Stimulated activated CD4-positive, alpha-beta T cell treated with anti-CD3 and anti-CD28 coated beads, Interleukin-15, amount 100 ng/mL, for 48 hours (primary cell): ENCODE measurements around the gene CCR9.
A peak's percentile ranks its signal among the peaks of the same experiment; 100 is the strongest.

Experiments used
- DNase-seq, 2 donors: peaks; one replicate each; pipeline ENCODE4 v3.0.0-alpha.2; 2020; ENCODE audit warnings: low read depth in 2 of 2

CCR9 gene

DNA sequence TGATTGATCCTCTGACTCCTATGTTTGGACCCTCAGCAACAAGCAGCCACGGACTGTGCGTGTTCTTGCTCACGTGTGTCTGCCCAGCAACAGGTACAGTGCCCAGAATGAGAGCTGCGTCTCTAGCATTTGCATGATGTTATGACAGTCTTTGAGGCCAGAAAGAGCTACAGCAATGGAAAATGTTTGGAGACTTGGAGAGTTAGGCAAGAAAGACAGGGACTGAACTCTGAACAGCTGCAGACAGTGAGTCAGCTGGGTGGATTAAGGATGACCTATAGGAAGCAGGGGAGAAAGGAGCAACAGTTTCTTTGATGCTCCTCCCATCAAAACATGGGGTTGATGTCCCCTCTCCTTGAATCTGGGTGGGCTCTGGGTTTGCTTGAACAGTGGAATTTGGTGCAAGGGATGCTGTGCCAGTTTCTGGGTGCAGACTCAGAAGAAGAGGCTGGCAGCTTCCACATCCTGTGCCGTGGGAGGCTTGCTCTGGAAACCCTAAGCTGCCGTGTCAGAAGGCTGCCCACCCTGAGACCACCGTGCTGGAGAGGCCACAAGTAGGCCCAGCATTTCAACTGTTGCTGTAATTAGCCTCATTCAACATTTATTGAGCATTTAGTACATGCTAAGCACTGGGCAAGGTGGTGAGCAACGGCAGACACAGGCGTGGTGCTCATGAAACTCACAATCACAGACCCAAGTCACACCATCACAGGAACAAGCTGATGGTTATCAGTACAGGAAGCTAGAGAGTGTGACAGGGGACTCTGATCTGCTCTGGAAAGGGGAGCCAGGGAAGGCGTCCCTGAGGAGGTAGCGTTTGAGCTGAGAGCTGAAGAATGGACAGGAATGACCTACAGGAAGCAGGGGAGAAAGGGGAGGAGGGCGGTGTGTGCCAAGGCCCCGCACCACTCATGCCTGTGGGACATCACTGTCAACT, 21.7 kb downstream of the CCR9 start:
- no peak for DNase-seq

DNA sequence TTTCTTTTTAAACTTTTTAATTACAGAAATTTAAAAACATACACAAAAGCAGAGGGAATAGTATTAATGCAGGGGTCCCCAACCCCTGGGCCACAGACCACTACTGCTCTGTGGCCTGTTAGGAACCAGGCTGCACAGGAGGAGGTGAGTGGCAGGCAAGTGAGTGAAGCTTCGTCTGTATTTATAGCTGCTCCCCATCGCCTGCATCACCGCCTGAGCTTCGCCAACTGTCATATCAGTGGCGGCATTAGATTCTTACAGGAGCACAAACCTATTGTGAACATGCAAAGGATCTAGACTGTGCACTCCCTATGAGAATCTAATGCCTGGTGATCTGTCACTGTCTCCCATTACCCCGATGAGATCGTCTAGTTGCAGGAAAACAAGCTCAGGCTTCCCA, 22.4 kb downstream of the CCR9 start:
- DNase-seq, result no peak

DNA sequence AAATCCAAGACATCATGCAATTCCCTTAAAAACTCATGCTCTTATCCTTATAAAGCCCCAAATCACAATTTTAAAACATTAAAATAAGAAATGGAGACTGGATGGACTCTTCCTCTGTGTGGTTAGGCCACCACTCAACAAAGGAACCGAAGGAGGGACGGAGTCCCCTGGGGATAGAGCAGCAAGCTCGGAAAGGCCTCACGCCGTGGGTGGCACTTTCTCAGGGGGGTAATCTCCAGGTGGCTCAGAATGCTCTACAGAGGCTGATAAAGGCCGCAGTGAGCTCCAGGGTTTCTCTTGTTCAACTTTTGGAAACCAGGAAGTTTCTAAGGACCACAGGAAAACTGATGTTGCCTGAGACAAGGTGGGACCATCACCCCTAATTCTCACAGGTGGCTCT, 23.2 kb downstream of the CCR9 start:
- DNase-seq, result no peak

DNA sequence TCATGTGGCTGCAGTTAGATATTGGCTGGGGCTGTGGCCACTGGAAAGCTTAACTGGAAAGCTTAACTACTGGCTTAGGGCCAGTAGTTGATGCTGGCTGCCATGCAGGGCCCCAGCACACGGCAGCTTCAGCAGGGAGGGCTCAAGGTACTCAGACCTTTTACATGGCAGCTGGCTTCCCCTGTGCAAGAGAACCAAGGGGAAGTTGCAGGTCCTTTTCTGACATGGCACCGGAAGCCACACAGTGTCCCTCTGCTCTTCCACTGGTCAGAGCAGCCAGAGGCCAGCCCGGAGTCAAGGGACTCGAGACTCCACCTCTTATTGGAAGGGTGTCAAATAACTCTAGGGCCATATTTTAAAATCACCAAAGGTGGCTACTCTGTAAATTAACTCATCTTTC, 24.5 kb downstream of the CCR9 start:
- no peak for DNase-seq

DNA sequence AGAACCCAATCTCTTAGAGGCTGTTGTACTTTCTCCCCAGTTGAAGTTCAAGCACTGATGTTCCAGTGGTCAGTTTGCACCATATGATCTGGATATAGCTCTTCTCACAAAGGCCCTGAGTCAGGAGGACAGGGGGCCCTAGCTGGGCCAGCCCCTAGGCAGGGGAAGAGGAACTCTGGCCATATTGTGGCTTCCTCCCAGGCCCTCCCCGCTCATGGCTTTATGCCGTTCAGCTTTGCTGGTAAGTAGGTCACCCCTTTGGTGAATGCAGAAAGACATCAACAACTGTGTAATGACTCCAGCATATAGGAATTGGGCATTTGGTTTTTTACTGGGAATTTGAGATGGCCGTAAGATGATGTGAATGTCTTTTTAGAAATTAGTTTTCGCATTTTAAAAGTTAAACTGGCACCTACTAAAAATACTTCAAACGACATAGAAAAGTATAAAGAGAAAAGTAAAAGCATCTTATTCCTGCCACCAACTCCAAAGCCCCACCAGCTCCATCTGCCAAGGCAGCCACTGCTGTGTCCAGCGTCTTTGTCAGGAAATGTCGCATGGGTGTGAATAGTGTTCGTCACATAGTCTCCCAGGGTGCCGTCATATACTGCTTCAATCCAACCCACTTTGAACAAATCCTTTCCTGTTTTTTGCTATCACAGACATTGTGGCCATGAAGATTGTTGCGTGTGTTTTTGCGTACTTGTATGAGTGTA, 25.3 kb downstream of the CCR9 start:
- no peak for DNase-seq

DNA sequence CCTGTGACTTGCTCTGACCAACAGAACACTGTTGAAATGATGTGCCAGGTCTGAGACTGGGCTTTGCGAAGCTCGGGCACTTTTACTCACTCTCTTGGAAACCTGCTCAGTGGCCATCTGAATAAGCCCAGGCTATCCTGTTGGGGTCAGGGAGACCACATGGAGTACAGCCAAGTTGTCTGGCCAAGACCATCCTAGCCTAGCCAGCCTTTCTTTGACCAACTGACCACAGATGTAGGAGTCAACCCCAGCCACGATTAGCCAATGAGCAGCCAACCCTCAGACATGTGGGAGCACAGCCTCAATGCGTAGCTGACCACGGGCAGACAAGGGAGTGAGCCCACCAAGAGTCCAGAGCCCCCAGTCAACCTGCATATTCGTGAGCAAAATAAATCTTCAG, 26.1 kb downstream of the CCR9 start:
- DNase-seq, result no peak

DNA sequence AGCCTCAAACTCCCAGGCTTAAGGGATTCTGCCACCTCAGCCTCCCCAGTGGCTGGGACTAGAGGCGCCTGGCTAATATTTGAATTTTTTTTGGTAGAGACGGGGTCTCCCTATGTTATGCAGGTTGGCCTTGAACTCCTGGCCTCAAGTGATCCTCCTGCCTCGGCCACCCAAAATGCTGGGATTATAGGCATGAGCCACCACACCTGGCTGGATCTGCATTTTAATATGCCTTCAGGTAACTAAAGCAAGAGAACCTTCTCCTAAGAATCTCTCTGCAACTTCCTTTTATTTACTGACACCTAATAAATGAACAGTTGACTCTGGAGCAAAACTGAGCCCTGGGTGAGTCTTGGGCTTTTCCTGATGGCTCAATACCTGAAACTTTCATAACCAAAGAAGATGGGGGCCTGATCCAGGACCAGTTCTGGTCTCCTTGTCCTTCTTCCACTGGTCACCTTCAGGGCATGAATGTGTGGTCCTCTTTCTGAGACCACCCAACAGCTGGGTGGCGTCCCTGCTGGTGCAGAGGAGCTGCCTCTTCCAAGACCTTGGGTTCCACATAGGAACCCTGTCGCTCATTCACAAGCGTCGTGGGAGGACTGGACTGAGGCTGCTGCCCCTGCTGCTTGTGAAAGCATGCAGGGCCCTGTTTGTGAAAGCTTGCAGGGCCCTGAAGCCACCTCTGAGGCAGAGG, 28.2 kb downstream of the CCR9 start:
- no peak for DNase-seq

DNA sequence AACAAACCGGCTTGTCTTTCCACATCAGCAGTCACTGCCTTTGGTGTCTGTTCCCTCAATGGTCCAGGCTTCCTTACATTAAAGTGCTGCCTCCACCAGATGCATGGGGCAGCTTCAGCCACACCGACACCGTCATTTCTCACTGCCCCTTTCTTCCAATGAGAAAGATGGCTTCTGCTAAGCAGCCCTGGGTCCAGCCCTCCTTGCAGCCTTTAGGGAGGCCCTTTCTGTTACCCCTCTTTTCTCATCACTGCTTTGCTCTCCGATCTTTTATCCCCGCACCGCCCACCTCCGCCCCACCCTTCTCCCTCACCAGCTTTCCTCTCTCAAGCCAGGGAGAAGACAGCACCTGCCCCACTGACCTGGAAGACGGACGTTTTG, 28.7 kb downstream of the CCR9 start:
- DNase-seq, result no peak

DNA sequence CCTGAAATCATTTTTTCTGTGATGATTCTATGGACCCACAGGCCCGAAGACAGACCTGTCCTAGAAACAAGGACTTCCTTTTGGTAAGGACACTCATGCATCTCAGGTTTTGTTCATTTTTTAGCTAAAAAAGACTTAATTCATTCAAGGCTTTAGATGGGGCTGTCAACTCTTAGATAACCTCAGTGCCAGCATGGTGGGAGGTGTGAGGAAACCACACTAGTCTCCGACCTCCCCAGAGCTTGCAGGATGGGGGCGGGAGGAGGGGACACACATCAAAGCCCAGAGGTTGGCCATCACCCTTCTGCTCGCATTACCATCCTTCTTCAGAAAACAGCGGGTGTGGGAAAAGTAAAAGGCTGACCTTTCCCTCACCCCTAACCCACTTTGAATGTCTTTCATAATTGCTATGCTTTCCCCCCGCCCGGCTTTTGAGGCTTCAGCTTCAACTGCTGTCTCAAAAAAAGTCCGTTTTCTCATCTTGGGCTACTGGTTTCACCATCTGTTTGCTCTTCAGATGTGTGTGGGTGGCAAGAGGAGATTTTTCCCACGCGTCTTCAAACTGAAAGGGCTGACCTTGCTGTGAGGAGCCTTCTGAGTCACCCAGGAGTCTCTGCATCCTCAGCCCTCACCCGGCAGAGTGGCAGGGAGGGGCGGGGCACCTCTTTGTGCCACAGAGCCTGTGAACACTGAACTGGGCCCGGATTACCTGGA, 29.3 kb downstream of the CCR9 start:
- DNase-seq, result peak; percentile 70 to 75

DNA sequence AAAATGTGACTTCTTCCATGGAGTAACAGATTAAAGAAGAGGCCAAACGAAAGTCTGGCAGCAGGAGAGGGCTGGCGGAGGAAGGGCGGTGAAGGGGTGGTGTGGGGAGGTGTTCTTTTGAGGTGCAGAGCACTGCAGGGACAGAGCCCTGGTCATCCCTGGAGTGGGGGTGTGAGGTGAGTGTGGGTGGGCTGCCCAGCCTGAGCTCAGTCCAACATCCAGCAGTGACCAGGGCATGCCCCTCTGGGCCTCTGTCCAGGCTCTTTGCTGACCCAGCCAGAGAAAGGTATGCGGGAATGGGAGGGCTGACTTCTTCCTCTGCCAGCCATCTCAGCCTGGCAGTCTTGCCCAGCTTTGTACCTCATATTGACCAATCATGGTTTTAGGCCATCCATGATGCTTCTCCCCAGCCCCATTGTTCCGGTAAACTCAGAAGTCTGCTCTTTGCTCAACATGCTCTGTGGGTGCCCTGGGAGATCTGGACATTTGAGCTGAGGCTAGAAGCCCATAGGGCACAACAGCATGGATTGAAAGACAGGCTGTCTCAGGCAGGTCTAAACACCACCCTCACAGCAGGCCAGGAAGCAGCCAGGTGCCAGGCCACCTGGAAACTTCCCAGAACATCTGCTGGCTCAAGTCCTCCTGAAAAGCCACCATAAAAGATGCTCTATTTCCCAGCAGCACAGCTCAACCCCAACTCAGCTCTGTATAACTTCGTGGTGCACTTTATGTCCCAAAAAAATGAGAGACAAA, 31.0 kb downstream of the CCR9 start:
- no peak for DNase-seq

DNA sequence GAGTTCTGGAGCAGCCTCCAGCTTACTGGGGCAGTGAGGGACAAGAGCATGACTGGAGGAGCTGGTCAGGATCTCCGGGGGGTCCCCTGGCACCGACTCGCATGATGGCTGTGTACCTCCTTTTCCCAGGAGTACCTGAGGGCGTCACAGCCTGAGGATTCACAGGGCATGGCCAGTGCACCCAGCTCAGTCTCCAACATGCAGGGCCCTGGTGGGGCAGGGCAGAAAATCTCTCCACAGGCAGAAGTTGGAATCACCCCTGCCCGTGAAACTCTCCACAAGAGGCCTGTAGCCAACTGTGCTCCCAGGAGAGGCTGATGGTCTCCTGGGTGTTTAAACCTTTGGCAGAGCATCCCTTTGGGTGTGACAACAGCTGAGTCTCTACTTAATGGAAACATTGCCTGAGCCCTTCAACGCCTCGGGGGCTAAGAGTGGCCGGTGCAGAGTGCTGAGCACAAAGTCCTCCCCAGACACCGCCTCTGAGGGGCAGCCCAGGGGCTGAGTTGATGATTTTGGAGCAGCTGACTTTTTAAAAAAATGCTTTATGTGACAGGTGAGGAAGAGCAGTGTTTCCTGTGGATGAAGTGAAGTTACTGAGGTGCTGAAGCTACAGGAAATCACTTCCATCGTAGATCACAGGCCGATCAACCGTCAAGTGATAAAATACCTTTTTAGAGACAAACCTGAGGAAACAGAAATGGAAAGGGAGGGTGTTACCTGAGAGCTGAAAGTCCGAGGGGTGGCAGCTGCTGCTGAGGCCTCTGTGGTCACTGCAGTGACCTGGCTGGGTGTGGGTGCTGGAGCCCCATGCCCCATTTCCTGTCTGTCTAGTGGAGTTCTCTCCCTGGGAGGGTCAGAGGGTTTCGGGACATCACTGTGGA, 35.1 kb downstream of the CCR9 start:
- no peak for DNase-seq

DNA sequence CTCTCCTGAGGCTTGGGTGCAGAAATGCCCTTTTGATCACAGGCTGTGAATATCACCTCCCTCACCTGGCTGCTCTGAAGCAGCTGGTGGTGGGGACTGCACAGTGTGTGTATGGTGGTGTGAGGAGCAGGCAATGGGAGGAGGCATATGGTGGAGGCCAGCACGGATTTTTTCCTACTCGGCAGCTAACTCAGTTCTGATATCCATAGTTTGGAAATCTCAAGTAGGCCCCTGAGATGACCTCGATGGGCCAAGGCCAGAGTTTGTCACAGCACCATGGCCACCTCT, 35.6 kb downstream of the CCR9 start:
- DNase-seq, result no peak

DNA sequence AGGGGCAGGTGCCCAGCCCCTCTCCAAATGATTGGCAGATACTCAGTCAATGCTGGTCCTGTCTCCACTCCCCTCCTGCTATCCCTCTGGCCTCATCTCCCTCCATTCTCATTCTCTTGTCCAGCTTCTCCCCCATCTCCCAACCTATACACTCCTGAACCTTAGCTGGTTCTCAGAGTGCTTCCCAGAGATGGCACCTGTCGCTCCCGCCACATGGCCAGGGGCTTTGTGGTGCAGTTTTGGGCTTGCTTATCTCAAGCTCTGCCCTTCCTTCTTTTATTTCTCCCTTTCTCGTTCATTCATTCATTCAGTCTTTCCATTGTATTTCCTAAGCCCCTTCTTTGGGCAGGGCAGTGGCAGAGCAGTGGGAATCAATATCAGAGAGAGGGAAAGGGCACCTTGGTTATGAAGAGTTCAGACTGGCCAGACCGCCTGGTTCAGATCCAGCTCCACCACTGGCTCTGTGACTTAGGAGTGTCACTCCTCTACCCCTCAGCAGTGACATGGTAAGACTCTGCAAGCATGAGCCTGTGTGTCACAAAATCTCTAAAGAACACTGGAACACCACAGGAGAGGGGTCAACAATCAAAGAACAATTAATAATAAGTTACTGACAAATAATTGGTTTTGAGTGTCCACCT, 36.7 kb downstream of the CCR9 start:
- no peak for DNase-seq

DNA sequence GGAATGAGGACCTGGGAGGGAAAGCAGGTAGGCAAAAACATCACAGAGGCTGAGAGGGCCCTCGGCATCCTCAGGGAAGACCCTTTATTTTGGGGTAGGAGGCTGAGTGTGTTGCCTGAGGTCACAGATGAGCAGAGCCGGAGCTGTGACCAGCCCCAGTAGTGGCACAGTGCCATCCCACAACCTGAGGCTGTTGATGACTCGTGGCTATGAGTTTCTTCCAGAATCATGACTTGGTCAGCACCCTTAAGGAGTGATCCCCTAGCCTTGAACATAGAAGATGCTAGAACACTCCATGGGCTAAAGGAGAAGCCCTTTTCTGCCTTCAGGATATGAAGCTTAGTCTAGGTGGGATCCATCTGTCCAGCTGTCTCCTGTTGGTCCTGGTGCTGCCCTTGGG, 37.4 kb downstream of the CCR9 start:
- no peak for DNase-seq

DNA sequence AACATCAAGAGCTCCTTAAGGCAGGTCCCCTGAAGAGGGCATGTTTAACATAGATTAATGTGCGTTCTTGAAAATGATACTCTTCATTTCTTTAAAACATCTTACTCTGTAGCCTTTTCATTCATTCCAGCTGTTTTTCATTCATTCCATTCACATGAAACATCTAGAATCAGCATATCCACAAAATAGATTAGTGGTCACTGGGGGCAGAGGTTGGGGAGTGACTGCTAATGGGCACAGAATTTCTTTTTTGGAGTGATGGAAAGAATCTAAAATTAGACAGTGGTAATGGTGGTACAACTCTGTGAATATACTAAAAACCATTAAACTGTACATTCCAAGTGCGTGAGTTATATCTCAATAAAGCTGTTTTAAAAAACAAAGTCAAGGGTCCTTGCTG, 41.5 kb downstream of the CCR9 start:
- no peak for DNase-seq

DNA sequence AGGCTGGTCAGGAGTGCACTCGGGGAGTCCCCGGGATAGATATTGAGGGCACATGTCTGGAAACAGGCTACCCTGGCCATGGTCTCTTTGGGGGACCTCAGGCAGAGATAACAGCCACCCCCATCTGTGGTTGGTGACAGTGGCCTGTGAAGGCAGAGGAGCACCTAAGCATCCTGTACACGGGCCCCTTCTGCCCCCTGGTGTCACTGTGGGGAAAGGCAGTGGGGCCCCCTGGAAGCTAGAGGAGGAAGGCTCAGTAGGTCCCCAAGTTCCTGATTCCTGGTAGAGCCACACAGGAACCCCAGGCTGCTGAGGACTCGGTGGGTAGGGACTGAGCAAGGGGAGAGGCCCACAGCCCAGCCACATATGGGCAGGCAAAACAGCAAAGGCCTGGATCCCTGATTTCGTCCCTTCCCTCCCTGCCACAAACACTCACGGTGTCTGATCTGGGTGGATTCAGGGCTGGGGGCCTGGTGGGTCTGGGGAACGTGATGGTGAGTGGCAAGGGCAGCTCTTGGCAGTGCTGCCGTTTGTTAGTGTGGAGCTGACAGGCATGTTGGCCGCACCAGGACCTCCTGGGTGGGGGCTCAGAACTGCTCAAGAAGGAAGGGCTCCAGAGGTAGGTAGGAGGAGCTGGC, 42.8 kb downstream of the CCR9 start:
- peak in 1 of 2 donors; percentile 53 for DNase-seq

DNA sequence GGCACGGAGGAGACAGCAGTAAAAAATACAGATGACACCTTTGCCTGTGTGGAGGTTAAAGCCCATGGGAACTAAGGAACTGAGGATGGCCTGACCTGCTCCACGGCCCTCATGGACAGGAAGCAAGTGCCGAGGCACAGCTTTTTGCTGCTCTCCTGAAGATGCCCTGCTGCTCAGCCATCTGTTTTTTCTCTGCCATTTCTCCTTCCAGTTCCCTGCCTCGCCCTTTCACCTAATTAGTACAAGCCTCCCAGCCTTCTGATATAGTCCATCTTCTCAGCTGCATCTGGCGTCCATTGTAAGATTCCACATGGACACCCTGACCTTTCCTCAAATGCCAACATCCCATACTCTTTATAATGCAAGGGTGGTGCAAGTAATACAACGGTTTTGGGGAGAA, 45.2 kb downstream of the CCR9 start:
- no peak for DNase-seq

DNA sequence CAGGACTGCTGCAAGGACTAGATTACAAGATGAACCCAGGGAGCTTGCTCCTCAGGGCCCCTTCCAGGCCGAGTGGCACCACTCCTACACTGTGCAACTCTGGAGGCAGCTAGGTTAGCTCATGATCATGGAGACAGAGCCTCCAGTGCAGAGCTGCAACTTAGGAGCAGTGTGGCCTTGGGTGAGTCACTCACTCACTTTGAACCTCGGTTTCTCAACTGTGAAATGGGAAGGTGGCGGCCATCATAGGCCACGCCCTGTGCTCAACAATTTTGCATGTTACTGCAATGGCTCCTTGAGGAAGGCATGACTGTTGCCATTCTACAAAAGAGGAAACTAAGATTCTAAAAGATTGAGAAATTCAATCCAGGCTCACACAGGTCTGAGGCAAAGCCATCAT, 45.8 kb downstream of the CCR9 start:
- no peak for DNase-seq

DNA sequence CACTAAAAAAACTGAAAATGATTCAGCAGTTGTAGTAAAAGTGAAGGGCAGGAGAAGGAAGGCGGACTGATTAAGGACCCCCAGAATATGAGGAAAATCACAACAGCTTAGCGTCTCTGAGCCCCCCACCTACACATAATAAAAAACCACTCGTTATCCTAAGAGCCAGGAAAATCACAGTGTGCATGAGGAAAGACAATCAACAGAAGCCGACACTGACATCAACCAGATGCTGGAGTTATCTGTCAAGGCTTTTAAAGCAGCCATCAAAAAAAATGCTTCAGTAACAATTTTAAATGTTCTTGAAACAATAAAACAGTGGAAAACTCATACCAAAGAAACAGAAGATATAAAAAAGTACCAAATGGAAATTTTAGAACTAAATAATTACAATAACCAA, 47.2 kb downstream of the CCR9 start:
- no peak for DNase-seq

DNA sequence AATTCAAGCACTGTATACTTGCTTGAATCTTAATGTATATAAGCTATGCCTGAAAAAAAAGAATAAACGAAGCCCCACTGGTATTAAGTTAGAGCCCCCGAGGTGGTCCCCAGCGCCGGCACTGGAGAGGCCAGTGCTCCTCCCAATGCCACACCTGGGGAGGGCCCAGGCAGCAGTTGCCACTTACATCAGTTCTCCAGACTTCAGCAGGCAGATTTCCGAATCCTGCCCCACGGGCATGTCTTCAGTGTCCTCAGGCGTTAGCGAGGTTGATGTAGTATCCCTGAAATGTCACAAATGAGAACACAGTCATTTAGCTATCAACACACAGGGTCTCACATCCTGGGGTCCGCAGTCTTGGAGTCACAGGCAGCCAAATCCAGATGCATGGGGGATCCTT, 49.9 kb downstream of the CCR9 start:
- no peak for DNase-seq
